Right lobe of liver (tissue), 6 donors: ENCODE results near the gene HEPHL1. TPM values are rescaled to one million over a fixed set of nuclear protein-coding genes. Genes with fewer than 3 reads are reported as not detected.
"Not testable (repeated sequence)": the region's sequence is repeated elsewhere in the genome, so short reads cannot be mapped to it uniquely, and the experiment has no call there.

ENCODE experiments used
- ATAC-seq, 4 donors: fragments of 200-7000 bp; cut with Tn5 transposase; one replicate each; pipeline ENCODE4 v1.9.1; 2020; ENCODE audit warnings: mild to moderate bottlenecking in 4 of 4, moderate library complexity in 4 of 4
- DNase-seq, 3 donors: peaks; one replicate each; pipeline ENCODE4 v3.0.0-alpha.2; 2020
- H3K27ac ChIP-seq, 3 donors: fragments of 200-600 bp; one replicate each; pipeline ENCODE4 v1.8.0; 2022
- H3K27me3 ChIP-seq, 2 donors: fragments of 200-600 bp; one replicate each; pipeline ENCODE4 v1.8.0; 2022
- H3K36me3 ChIP-seq, 4 donors: fragments of 200-600 bp; sonication (generic) in 1 of 4; one replicate each; pipeline versions ENCODE4 v1.5.1 to v1.8.0; 2017 to 2022; ENCODE audit warnings: control low read depth in 1 of 4
- H3K4me1 ChIP-seq, 4 donors: fragments of 200-600 bp; sonication (generic) in 1 of 4; one replicate each; pipeline versions ENCODE4 v1.5.1 to v1.8.0; 2017 to 2022; ENCODE audit warnings: control low read depth in 1 of 4
- H3K4me3 ChIP-seq, 3 donors: fragments of 200-600 bp; one replicate each; pipeline ENCODE4 v1.8.0; 2022
- H3K9me3 ChIP-seq, 4 donors: fragments of 200-600 bp; sonication (generic) in 1 of 4; one replicate each; pipeline versions ENCODE4 v1.5.1 to v1.8.0; 2017 to 2022; ENCODE audit warnings: control low read depth in 1 of 4
- CTCF ChIP-seq, 4 donors: fragments of 200-600 bp in 3 of 4; fragments of 450-650 bp in 1 of 4; IDR thresholded peaks; one replicate each; pipeline versions ENCODE4 v1.5.1 to v1.8.0; 2016 to 2022; ENCODE audit warnings: antibody characterized with exemption in 4 of 4, mild to moderate bottlenecking in 2 of 4
- POLR2A ChIP-seq: fragments of 450-650 bp; IDR thresholded peaks from one replicate; pipeline ENCODE4 v1.6.1; 2017; ENCODE audit warnings: antibody characterized with exemption, mild to moderate bottlenecking
- WGBS: methylation state at CpG from one replicate; pipeline ENCODE4 v1.1.6; 2018; ENCODE audit warnings: low coverage, low lambda C conversion rate; ENCODE audit not compliant: insufficient coverage; ENCODE audit errors: missing lambda C conversion rate; 5-methylcytosine and 5-hydroxymethylcytosine counted together
- intact Hi-C, 2 donors: fragments of 100-400 bp; cut with DNase I; formaldehyde crosslinking; loops; one replicate each; pipeline versions ENCODE4 v1.11.2 to v1.14.1; 2022
- total RNA-seq, 6 experiments: library from RNA; depleted of rRNA in 2 of 6; stranded (reverse); fragments of >200 nt in 2 of 6; fragmentation: NEBNext Ultra II Directional in 3 of 6; extraction: Animal tissue kit (Norgen Biotek cat#: 25700) in 3 of 6; gene quantifications; one replicate each; pipeline versions ENCODE4 v1.1.0 to v1.2.4, GENCODE V29; 2016 to 2023
- donor health status: DM: no; HTN: yes; CAD: no.
- donor health status: DM: no; HTN: no; CAD: no.
- donor health status: DM: no; HTN: no; CAD: no.
- donor health status: DM: no; HTN: yes; CAD: no.
- donor health status: DM: no; HTN: yes; CAD: no.

Gene HEPHL1
- total RNA-seq, 6 experiments from 2014 or later = not detected

GRCh38 chr11:94112206-94112953 lies 91.2 kb downstream of the HEPHL1 start:
- no peak overlapping the region for H3K4me3 ChIP-seq
- WGBS = 47% methylated on average over 1 of the region's 1 CpG
- TF ChIP-seq POLR2A = no peak
- TF ChIP-seq CTCF (IDR thresholded peaks at IDR 0.05) = no peak
- ATAC-seq (no peak), DNase-seq (no peak)
- no peaks in the 10 kb centered on the region for H3K27me3 ChIP-seq
- H3K9me3 ChIP-seq = no peaks in the 10 kb centered on the region
- no peak overlapping the region for H3K27ac ChIP-seq
- H3K4me1 ChIP-seq = peaks cover 0 to 16% (median 4%) of the 10 kb centered on the region in 4 donors
- intact Hi-C loops = no loop called here
- no peaks in the 10 kb centered on the region for H3K36me3 ChIP-seq

GRCh38 chr11:94117197-94117574 lies 96.0 kb downstream of the HEPHL1 start:
- TF ChIP-seq POLR2A = no peak
- no peak for TF ChIP-seq CTCF (IDR thresholded peaks at IDR 0.05)
- DNase-seq (no peak), ATAC-seq (peak in 3 of 4 donors; percentile 32 to 57 (median 52))
- Histone ChIP-seq H3K4me3 (no peak overlapping the region), H3K27ac (no peak overlapping the region), H3K4me1 (peaks cover 0 to 16% (median 4%) of the 10 kb centered on the region in 4 donors), H3K27me3 (no peaks in the 10 kb centered on the region), H3K9me3 (no peaks in the 10 kb centered on the region), H3K36me3 (no peaks in the 10 kb centered on the region)
- 29% methylated on average over 1 of the region's 1 CpG for WGBS
- intact Hi-C loops = no loop called here

- ATAC-seq (no peak), DNase-seq (no peak)
- H3K4me1 ChIP-seq = peaks cover 0 to 16% (median 4%) of the 10 kb centered on the region in 4 donors
- intact Hi-C loops = no loop called here
- H3K4me3 ChIP-seq = no peak overlapping the region
- no peaks in the 10 kb centered on the region for H3K9me3 ChIP-seq
- H3K27me3 ChIP-seq = no peaks in the 10 kb centered on the region
- H3K36me3 ChIP-seq = no peaks in the 10 kb centered on the region
- TF ChIP-seq CTCF (IDR thresholded peaks at IDR 0.05) = no peak
- TF ChIP-seq POLR2A = no peak
- no peak overlapping the region for H3K27ac ChIP-seq
These were observed 96.7 kb downstream of the HEPHL1 start for GRCh38 chr11:94117871-94118270.

GRCh38 chr11:94119676-94120075 lies 98.5 kb downstream of the HEPHL1 start:
- ATAC-seq, H3K4me3 ChIP-seq, intact Hi-C loops, H3K27ac ChIP-seq, H3K9me3 ChIP-seq, H3K27me3 ChIP-seq, H3K36me3 ChIP-seq, DNase-seq: not testable (repeated sequence)
- peaks cover 0 to 16% (median 4%) of the 10 kb centered on the region in 4 donors for H3K4me1 ChIP-seq
- 91% methylated on average over 5 of the region's 6 CpGs for WGBS

GRCh38 chr11:94120516-94120915 lies 99.4 kb downstream of the HEPHL1 start:
- H3K27me3 ChIP-seq, ATAC-seq, intact Hi-C loops, H3K4me3 ChIP-seq, H3K36me3 ChIP-seq, H3K27ac ChIP-seq, H3K9me3 ChIP-seq, DNase-seq: not testable (repeated sequence)
- WGBS = 73% methylated on average over 2 of the region's 2 CpGs
- peaks cover 0 to 16% (median 3%) of the 10 kb centered on the region in 4 donors for H3K4me1 ChIP-seq
